Karpas-422 (cell line): ENCODE measurements around the gene NFATC1. TPM values are rescaled to one million over a fixed set of nuclear protein-coding genes. Genes with fewer than 3 reads are reported as not detected.

Source experiments
- DNase-seq: peaks from one replicate; pipeline ENCODE4 v3.0.0-alpha.2; 2015
- H2AFZ ChIP-seq: fragments of 200-600 bp; sonication (generic); 2 replicates; pipeline ENCODE4 v1.6.1; 2014; ENCODE audit warnings: antibody characterized with exemption, low read length, mixed read lengths
- H3K27ac ChIP-seq: fragments of 200-600 bp; sonication (generic); 2 replicates; pipeline ENCODE4 v1.5.1; 2014; ENCODE audit warnings: mild to moderate bottlenecking, low read length, moderate library complexity
- H3K27me3 ChIP-seq: fragments of 200-600 bp; sonication (generic); 2 replicates; pipeline ENCODE4 v1.6.1; 2014; ENCODE audit warnings: low read length, mixed read lengths
- H3K36me3 ChIP-seq: fragments of 200-600 bp; sonication (generic); 2 replicates; pipeline ENCODE4 v1.6.1; 2014; ENCODE audit warnings: low read length, mixed read lengths; ENCODE audit not compliant: insufficient read depth
- H3K4me1 ChIP-seq: fragments of 200-600 bp; sonication (generic); 2 replicates; pipeline ENCODE4 v1.6.1; 2014; ENCODE audit warnings: mild to moderate bottlenecking, low read length, mixed read lengths
- H3K4me2 ChIP-seq: fragments of 200-600 bp; sonication (generic); 2 replicates; pipeline ENCODE4 v1.6.1; 2014; ENCODE audit warnings: low read length, low read depth, mild to moderate bottlenecking; ENCODE audit not compliant: poor library complexity, severe bottlenecking
- H3K4me3 ChIP-seq: fragments of 200-600 bp; sonication (generic); 2 replicates; pipeline ENCODE4 v1.5.1; 2014; ENCODE audit warnings: mild to moderate bottlenecking, antibody characterized with exemption, low read length, mixed read lengths
- H3K79me2 ChIP-seq: fragments of 200-600 bp; sonication (generic); 2 replicates; pipeline ENCODE4 v1.6.1; 2014; ENCODE audit warnings: mild to moderate bottlenecking, low read length, mixed read lengths
- H3K9ac ChIP-seq: fragments of 200-600 bp; sonication (generic); 2 replicates; pipeline ENCODE4 v1.6.0; 2014; ENCODE audit warnings: low read length
- H3K9me2 ChIP-seq: fragments of 200-600 bp; sonication (generic), shearing (Covaris generic); replicated peaks from 2 replicates; pipeline ENCODE4 v1.6.0; 2014; ENCODE audit warnings: mild to moderate bottlenecking, low read length, moderate library complexity; ENCODE audit not compliant: insufficient read depth
- H3K9me3 ChIP-seq: fragments of 300-700, 200-600 bp; sonication (generic); 2 replicates; pipeline ENCODE4 v1.6.1; 2014; ENCODE audit warnings: low read length, mixed read lengths
- H4K20me1 ChIP-seq: fragments of 200-600 bp; sonication (generic); 2 replicates; pipeline ENCODE4 v1.6.1; 2014; ENCODE audit warnings: mild to moderate bottlenecking, antibody characterized with exemption, low read length, low read depth; ENCODE audit not compliant: insufficient read depth
- total RNA-seq: library from RNA; depleted of rRNA; stranded (reverse); fragments of >200 nt; shearing (Covaris generic); gene quantifications from 2 replicates; pipeline ENCODE4 v1.2.3, GENCODE V29; 2014; ENCODE audit warnings: low replicate concordance; rRNA removed

NFATC1 gene
- 42.9 and 46.1 TPM in 2 replicates for total RNA-seq

GRCh38 chr18:79395761-79396404 lies at the start of gene NFATC1:
Gene NFATC1 (plus strand): TSS chr18:79395930. CDS start chr18:79396225, 295 bp downstream.
- Histone ChIP-seq H3K79me2 (peaks cover 38% of the 10 kb centered on the region), H3K4me3 (peak within 1 kb of the TSS; percentile 89), H3K27me3 (peaks cover 2% of the 10 kb centered on the region; the same call in 1 of the 2 replicates), H2AFZ (peak within 1 kb of the TSS; percentile 85), H3K27ac (peak within 1 kb of the TSS; percentile 64), H3K4me1 (peaks cover 58% of the 10 kb centered on the region), H3K9me3 (no peaks in the 10 kb centered on the region), H4K20me1 (peaks cover 6% of the 10 kb centered on the region; the same call in 1 of the 2 replicates), H3K9me2 (no peaks in the 10 kb centered on the region), H3K36me3 (peaks cover 8% of the 10 kb centered on the region; the same call in 1 of the 2 replicates), H3K4me2 (peak within 1 kb of the TSS; percentile 98), H3K9ac (peak within 1 kb of the TSS; percentile 96)
- peak; percentile 91 for DNase-seq

- no peaks in the 10 kb centered on the region for H4K20me1 ChIP-seq
- H2AFZ ChIP-seq: no peak overlapping the region
- no peak overlapping the region for H3K27ac ChIP-seq
Measured at GRCh38 chr18:79345981-79346380, 49.7 kb upstream of the NFATC1 start.

GRCh38 chr18:79348066-79348465 lies 47.7 kb upstream of the NFATC1 start:
- no peak overlapping the region for H3K4me3 ChIP-seq
- H3K4me1 ChIP-seq: peaks cover 7% of the 10 kb centered on the region
- no peaks in the 10 kb centered on the region for H3K9me2 ChIP-seq
- no peak overlapping the region for H3K27ac ChIP-seq
- no peaks in the 10 kb centered on the region for H3K9me3 ChIP-seq
- no peak overlapping the region for H3K9ac ChIP-seq
- no peaks in the 10 kb centered on the region for H3K79me2 ChIP-seq
- no peaks in the 10 kb centered on the region for H3K27me3 ChIP-seq
- no peak overlapping the region for H2AFZ ChIP-seq
- H3K4me2 ChIP-seq: no peak overlapping the region
- DNase-seq: no peak
- H3K36me3 ChIP-seq: peaks cover 22% of the 10 kb centered on the region
- H4K20me1 ChIP-seq: no peaks in the 10 kb centered on the region

More at GRCh38 chr18:79345981-79346380, 49.7 kb upstream of the NFATC1 start:
- no peaks in the 10 kb centered on the region for H3K27me3 ChIP-seq
- H3K79me2 ChIP-seq: no peaks in the 10 kb centered on the region; the same call in 1 of the 2 replicates
- H3K9ac ChIP-seq: no peak overlapping the region
- H3K9me2 ChIP-seq: no peaks in the 10 kb centered on the region
- H3K9me3 ChIP-seq: no peaks in the 10 kb centered on the region
- DNase-seq: no peak
- peaks cover 26% of the 10 kb centered on the region for H3K36me3 ChIP-seq
- H3K4me3 ChIP-seq: no peak overlapping the region
- H3K4me2 ChIP-seq: no peak overlapping the region
- H3K4me1 ChIP-seq: no peaks in the 10 kb centered on the region

- Histone ChIP-seq H3K4me2 (no peak overlapping the region), H3K9ac (no peak overlapping the region), H3K9me2 (no peaks in the 10 kb centered on the region), H2AFZ (no peak overlapping the region), H3K9me3 (no peaks in the 10 kb centered on the region), H3K27me3 (no peaks in the 10 kb centered on the region), H4K20me1 (no peaks in the 10 kb centered on the region), H3K36me3 (peaks cover 7% of the 10 kb centered on the region), H3K79me2 (peaks cover 3% of the 10 kb centered on the region; the same call in 1 of the 2 replicates), H3K4me1 (peaks cover 43% of the 10 kb centered on the region), H3K4me3 (no peak overlapping the region), H3K27ac (peak overlapping the region; percentile 20)
- no peak for DNase-seq
Measured at GRCh38 chr18:79352432-79352831, 43.3 kb upstream of the NFATC1 start.

- peak; percentile 66 for DNase-seq
- Histone ChIP-seq H3K27me3 (no peaks in the 10 kb centered on the region), H3K27ac (peak overlapping the region; percentile 96), H3K4me1 (peaks cover 43% of the 10 kb centered on the region), H3K79me2 (peaks cover 3% of the 10 kb centered on the region; the same call in 1 of the 2 replicates), H2AFZ (no peak overlapping the region), H3K9me3 (no peaks in the 10 kb centered on the region), H3K36me3 (peaks cover 7% of the 10 kb centered on the region), H3K9ac (no peak overlapping the region), H4K20me1 (no peaks in the 10 kb centered on the region), H3K4me2 (peak overlapping the region; percentile 88), H3K4me3 (no peak overlapping the region), H3K9me2 (no peaks in the 10 kb centered on the region)
Measured at GRCh38 chr18:79353267-79353666, 42.5 kb upstream of the NFATC1 start.

GRCh38 chr18:79354350-79354749 lies 41.4 kb upstream of the NFATC1 start:
- H3K36me3 ChIP-seq: peaks cover 9% of the 10 kb centered on the region
- peak; percentile 85 for DNase-seq
- H2AFZ ChIP-seq: no peak overlapping the region
- H3K4me1 ChIP-seq: peaks cover 44% of the 10 kb centered on the region
- peak overlapping the region; percentile 73 for H3K4me3 ChIP-seq
- no peaks in the 10 kb centered on the region for H3K9me2 ChIP-seq
- H3K4me2 ChIP-seq: peak overlapping the region; percentile 88
- peak overlapping the region; percentile 96 for H3K27ac ChIP-seq
- H3K9ac ChIP-seq: peak overlapping the region; percentile 76
- no peaks in the 10 kb centered on the region for H4K20me1 ChIP-seq
- peaks cover 3% of the 10 kb centered on the region; the same call in 1 of the 2 replicates for H3K79me2 ChIP-seq
- H3K9me3 ChIP-seq: no peaks in the 10 kb centered on the region
- no peaks in the 10 kb centered on the region for H3K27me3 ChIP-seq

GRCh38 chr18:79355433-79356335 lies 40.0 kb upstream of the NFATC1 start:
- Histone ChIP-seq H3K36me3 (peaks cover 18% of the 10 kb centered on the region), H4K20me1 (no peaks in the 10 kb centered on the region), H3K9ac (peak overlapping the region; percentile 76), H3K4me2 (peak overlapping the region; percentile 88), H3K27me3 (no peaks in the 10 kb centered on the region), H3K9me3 (no peaks in the 10 kb centered on the region), H3K4me1 (peaks cover 46% of the 10 kb centered on the region), H3K27ac (peak overlapping the region; percentile 96), H3K4me3 (peak overlapping the region; percentile 73), H2AFZ (no peak overlapping the region; the same call in 1 of the 2 replicates), H3K9me2 (no peaks in the 10 kb centered on the region), H3K79me2 (peaks cover 3% of the 10 kb centered on the region; the same call in 1 of the 2 replicates)
- DNase-seq: peak; percentile 92

- Histone ChIP-seq H3K9ac (peak overlapping the region; percentile 76), H3K9me2 (no peaks in the 10 kb centered on the region), H3K4me3 (peak overlapping the region; percentile 73), H3K79me2 (peaks cover 3% of the 10 kb centered on the region; the same call in 1 of the 2 replicates), H3K4me1 (peaks cover 52% of the 10 kb centered on the region), H3K36me3 (peaks cover 25% of the 10 kb centered on the region), H3K9me3 (no peaks in the 10 kb centered on the region), H3K27me3 (no peaks in the 10 kb centered on the region), H4K20me1 (no peaks in the 10 kb centered on the region), H3K27ac (peak overlapping the region; percentile 96), H3K4me2 (peak overlapping the region; percentile 88), H2AFZ (no peak overlapping the region)
- peak; percentile 98 for DNase-seq
Measured at GRCh38 chr18:79356435-79356834, 39.3 kb upstream of the NFATC1 start.
